GM12878 (cell line): ENCODE results near the gene DIP2B. TPM values are rescaled to one million over a fixed set of nuclear protein-coding genes. Genes with fewer than 3 reads are reported as not detected.

ENCODE experiments used
- ATAC-seq: fragments of 200-7000 bp; cut with Tn5 transposase; 3 replicates; pipeline ENCODE4 v1.9.1; 2020; ENCODE audit warnings: mild to moderate bottlenecking, moderate library complexity
- BruUV-seq: library from RNA; stranded (reverse); fragments of 400-500 nt; replicated peaks from 2 replicates; lab custom pipeline; 2021; lab: Mats Ljungman, UMichigan
- CTCF ChIA-PET: fragments of 300-600 bp; sonication (Branson Sonifier 250); formaldehyde crosslinking; extraction: SDS; loops from one replicate; lab custom pipeline; 2021; ENCODE audit warnings: inconsistent platforms; lab: Yijun Ruan, JAX
- POLR2A ChIA-PET: fragments of 350-600 bp; formaldehyde crosslinking; extraction: SDS; loops from one replicate; lab custom pipeline; 2021; ENCODE audit warnings: inconsistent platforms; lab: Charles Lee
- RAD21 ChIA-PET: fragments of 300-600 bp; sonication (Branson Sonifier 250); formaldehyde crosslinking; loops from one replicate; lab custom pipeline; 2023; ENCODE audit warnings: antibody characterized with exemption; ENCODE audit not compliant: unreplicated experiment; lab: Charles Lee
- SMC1A ChIA-PET: fragments of 300-600 bp; sonication (Branson Sonifier 250); formaldehyde crosslinking; loops from one replicate; lab custom pipeline; 2023; ENCODE audit not compliant: unreplicated experiment, uncharacterized antibody; lab: Charles Lee
- DNase-seq: peaks from one replicate; pipeline ENCODE4 v3.0.0-alpha.2; 2011; ENCODE audit warnings: low read depth, low spot score
- FAIRE-seq: peaks from 3 replicates; lab custom pipeline; 2011; peaks lifted over from hg19 to GRCh38; lab: Jason Lieb, UNC
- H2AFZ ChIP-seq: 2 replicates; pipeline ENCODE4 v1.6.0; 2011; ENCODE audit warnings: low read depth, low read length, control low read depth; ENCODE audit not compliant: control insufficient read depth
- H3K27ac ChIP-seq: 2 replicates; pipeline ENCODE4 v1.5.1; 2011; ENCODE audit warnings: control low read depth; ENCODE audit not compliant: control insufficient read depth, insufficient read depth
- H3K27me3 ChIP-seq, 2 experiments: replicated peaks in 1 of 2; 2 replicates each; pipeline versions ENCODE4 v1.6.0 to v1.6.1; 2011; ENCODE audit warnings: low read length in 1 of 2; ENCODE audit not compliant: control insufficient read depth in 2 of 2, insufficient read depth in 2 of 2
- H3K36me3 ChIP-seq, 2 experiments: 2 replicates each; pipeline ENCODE4 v1.5.1; 2011; ENCODE audit warnings: low read length in 1 of 2; ENCODE audit not compliant: control insufficient read depth in 2 of 2, insufficient read depth in 2 of 2
- H3K4me1 ChIP-seq: 2 replicates; pipeline ENCODE4 v1.6.1; 2011; ENCODE audit warnings: mild to moderate bottlenecking, low read length, moderate library complexity, mixed read lengths; ENCODE audit not compliant: control insufficient read depth, insufficient read depth
- H3K4me2 ChIP-seq: 2 replicates; pipeline ENCODE4 v1.6.0; 2011; ENCODE audit warnings: control low read depth; ENCODE audit not compliant: control insufficient read depth, insufficient read depth
- H3K4me3 ChIP-seq: fragments of 200-600 bp; sonication (generic); 2 replicates; pipeline ENCODE4 v1.5.1; 2016
- H3K79me2 ChIP-seq: 2 replicates; pipeline ENCODE4 v1.6.0; 2011; ENCODE audit warnings: low read length; ENCODE audit not compliant: control insufficient read depth, insufficient read depth
- H3K9ac ChIP-seq: 2 replicates; pipeline ENCODE4 v1.8.0; 2011; ENCODE audit warnings: low read length, control low read depth, mixed read lengths; ENCODE audit not compliant: control insufficient read depth, insufficient read depth
- H3K9me3 ChIP-seq: replicated peaks from 3 replicates; pipeline ENCODE4 v1.5.1; 2011; ENCODE audit warnings: mild to moderate bottlenecking, low read length; ENCODE audit not compliant: control insufficient read depth, insufficient read depth
- H4K20me1 ChIP-seq: 2 replicates; pipeline ENCODE4 v1.6.0; 2011; ENCODE audit not compliant: control insufficient read depth, insufficient read depth
- EED ChIP-seq: sonication (generic); IDR thresholded peaks from 2 replicates; pipeline ENCODE4 v1.6.1; 2016; ENCODE audit warnings: antibody characterized with exemption, low read depth
- ETV6 ChIP-seq, 2 experiments: fragments of 450-650 bp in 1 of 2; IDR thresholded peaks in 1 of 2; conservative IDR thresholded peaks in 1 of 2; 2 replicates each; pipeline ENCODE4 v1.6.1; 2014; ENCODE audit warnings: antibody characterized with exemption in 1 of 2, borderline replicate concordance in 1 of 2, low read depth in 1 of 2, mild to moderate bottlenecking in 1 of 2, moderate library complexity in 1 of 2
- GABPA ChIP-seq: IDR thresholded peaks from 2 replicates; pipeline ENCODE4 v1.6.1; 2014; ENCODE audit warnings: antibody characterized with exemption, low read depth, mild to moderate bottlenecking, inconsistent platforms
- JUNB ChIP-seq: IDR thresholded peaks from 2 replicates; pipeline ENCODE4 v1.6.1; 2016; ENCODE audit warnings: antibody characterized with exemption, mild to moderate bottlenecking
- NFIC ChIP-seq: IDR thresholded peaks from 2 replicates; pipeline ENCODE4 v1.6.1; 2012; ENCODE audit warnings: low read depth, mild to moderate bottlenecking, inconsistent platforms, low read length, moderate library complexity
- RUNX3 ChIP-seq: IDR thresholded peaks from 2 replicates; pipeline ENCODE4 v1.6.1; 2012; ENCODE audit warnings: low read length, inconsistent platforms
- TAF1 ChIP-seq: IDR thresholded peaks from 2 replicates; pipeline ENCODE4 v1.6.1; 2011; ENCODE audit warnings: mild to moderate bottlenecking, low read depth, low read length, borderline replicate concordance
- WGBS: methylation state at CpG from one replicate; pipeline ENCODE4 v1.1.6; 2016; ENCODE audit warnings: low lambda C conversion rate; ENCODE audit not compliant: insufficient replicate concordance, insufficient coverage; ENCODE audit errors: missing lambda C conversion rate; 5-methylcytosine and 5-hydroxymethylcytosine counted together
- in situ Hi-C: fragments of 300-500 bp; cut with MboI; formaldehyde crosslinking; loops from 9 replicates; pipeline ENCODE4 v1.14.3; 2018; ENCODE audit warnings: mixed read lengths
- intact Hi-C: fragments of 100-400 bp; cut with micrococcal nuclease; formaldehyde crosslinking; loops from one replicate; pipeline ENCODE4 v1.14.2; 2022; ENCODE audit not compliant: unreplicated experiment
- polyA plus RNA-seq, 11 experiments: library from polyadenylated mRNA; depleted of rRNA in 4 of 11; unstranded in 6 of 11; stranded (reverse) in 5 of 11; fragments of >200 nt; fragmentation: Nextera tagmentation in 4 of 11; fragmentation: Illumina TruSeq in 1 of 11; extraction: Ambion mirVana in 4 of 11; extraction: Trizol in 1 of 11; gene quantifications; 1 replicate in 1 of 11; 2 replicates in 10 of 11; pipeline versions ENCODE4 v1.2.1 to v1.2.3, GENCODE V29; 2011 to 2016; ENCODE audit warnings: inconsistent platforms in 2 of 11, missing spikeins in 2 of 11, low read depth in 1 of 11
- total RNA-seq, 4 experiments: library from RNA; depleted of rRNA in 3 of 4; stranded (reverse); fragments of >200 nt in 3 of 4; fragmentation: Illumina TruSeq in 1 of 4; extraction: Trizol in 1 of 4; gene quantifications; 2 replicates each; pipeline versions ENCODE4 v1.2.1 to v1.2.3, GENCODE V29; 2013 to 2021
- TF ChIP-seq, protein P1 (sequence below): fragments of 450-650 bp; IDR thresholded peaks from 2 replicates; pipeline ENCODE4 v1.6.1; 2017; ENCODE audit warnings: mild to moderate bottlenecking, low read depth, inconsistent platforms; ENCODE audit not compliant: poor library complexity, severe bottlenecking

The DIP2B gene
- total and polyA plus RNA-seq, 10 of the 15 experiments (the other 5 are each of a cell fraction or from before 2014, with no cell fraction given): 4.5 to 30.0 (median 18.6) TPM

GRCh38 chr12:50625029-50625925 lies 120.5 kb downstream of the DIP2B start:
- RAD21 ChIA-PET: interaction anchor here (0.7 kb wide), 1 partner anchor 39 kb away, joined by 3 read pairs; no protein-coding TSS in a partner anchor
- H4K20me1 ChIP-seq: 0 out of 2 replicates have a peak, but pooled peaks cover 2% of the 10 kb centered on the region
- no peak for ATAC-seq
- in situ Hi-C loops: no loop called here
- H3K4me1 ChIP-seq: peaks cover 15% of the 10 kb centered on the region
- no peaks in the 10 kb centered on the region for H3K9me3 ChIP-seq
- no peak for DNase-seq
- 22% methylated on average over 4 of the region's 4 CpGs for WGBS
- H3K4me2 ChIP-seq: peak overlapping the region; percentile 28; the same call in 1 of the 2 replicates
- peaks cover 13% of the 10 kb centered on the region for H3K79me2 ChIP-seq
- POLR2A ChIA-PET: no interaction called here
- H3K27ac ChIP-seq: no peak overlapping the region
- no peak for FAIRE-seq
- no peak overlapping the region for H2AFZ ChIP-seq
- CTCF ChIA-PET: interaction anchor here (0.7 to 1.1 kb wide), 2 partner anchors 13 to 121 kb away, joined by 3 to 4 read pairs; partner anchors contain the start of gene DIP2B
- H3K9ac ChIP-seq: no peak overlapping the region
- no peaks in the 10 kb centered on the region for H3K27me3 ChIP-seq
- H3K36me3 ChIP-seq: peaks cover 3 to 7% of the 10 kb centered on the region in 2 experiments; a peak in 3 of 4 replicates
- SMC1A ChIA-PET: interaction anchor here (0.6 to 2.1 kb wide), 3 partner anchors 9 to 45 kb away, joined by 3 to 4 read pairs (median 3); no protein-coding TSS in a partner anchor
- peak; percentile 42; the same call in 1 of the 2 replicates for TF ChIP-seq NFIC
- peak in 1 of 2 experiments; percentile 83; a peak in 2 of 4 replicates for TF ChIP-seq ETV6 (conservative IDR thresholded peaks at IDR 0.05 in 1 of 2, IDR thresholded peaks at IDR 0.05 in 1 of 2; ENCODE audit: borderline replicate concordance in 1 of 2, low read depth in 1 of 2)
- TF ChIP-seq, protein P1, sequence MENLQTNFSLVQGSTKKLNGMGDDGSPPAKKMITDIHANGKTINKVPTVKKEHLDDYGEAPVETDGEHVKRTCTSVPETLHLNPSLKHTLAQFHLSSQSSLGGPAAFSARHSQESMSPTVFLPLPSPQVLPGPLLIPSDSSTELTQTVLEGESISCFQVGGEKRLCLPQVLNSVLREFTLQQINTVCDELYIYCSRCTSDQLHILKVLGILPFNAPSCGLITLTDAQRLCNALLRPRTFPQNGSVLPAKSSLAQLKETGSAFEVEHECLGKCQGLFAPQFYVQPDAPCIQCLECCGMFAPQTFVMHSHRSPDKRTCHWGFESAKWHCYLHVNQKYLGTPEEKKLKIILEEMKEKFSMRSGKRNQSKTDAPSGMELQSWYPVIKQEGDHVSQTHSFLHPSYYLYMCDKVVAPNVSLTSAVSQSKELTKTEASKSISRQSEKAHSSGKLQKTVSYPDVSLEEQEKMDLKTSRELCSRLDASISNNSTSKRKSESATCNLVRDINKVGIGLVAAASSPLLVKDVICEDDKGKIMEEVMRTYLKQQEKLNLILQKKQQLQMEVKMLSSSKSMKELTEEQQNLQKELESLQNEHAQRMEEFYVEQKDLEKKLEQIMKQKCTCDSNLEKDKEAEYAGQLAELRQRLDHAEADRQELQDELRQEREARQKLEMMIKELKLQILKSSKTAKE: no peak
- 0 out of 2 replicates have a peak, but pooled peaks have one; percentile 6 for TF ChIP-seq EED
- TF ChIP-seq TAF1: no peak
- TF ChIP-seq JUNB: 0 out of 2 replicates have a peak, but pooled peaks have one; percentile 18
- peak; percentile 13; the same call in 1 of the 2 replicates for TF ChIP-seq RUNX3
- peak; percentile 50; the same call in 1 of the 2 replicates for TF ChIP-seq GABPA
- TF ChIP-seq, all 136 proteins: peak for 6
- no peak overlapping the region for H3K4me3 ChIP-seq
- BruUV-seq: no TSS peak
- intact Hi-C loops: no loop called here
